Astrocyte of the hippocampus (primary cell): ENCODE results near the gene PAF1.
A peak's percentile ranks its signal among the peaks of the same experiment; 100 is the strongest.

ENCODE experiments used
- DNase-seq: peaks from one replicate; pipeline ENCODE4 v3.0.0; 2011; ENCODE audit warnings: low read depth, low spot score

The PAF1 gene

GRCh38 chr19:39417463-39418181, 26.7 kb upstream of the PAF1 start:
- DNase-seq: no peak

- DNase-seq: no peak
These were observed 25.5 kb upstream of the PAF1 start for GRCh38 chr19:39416152-39417120.

GRCh38 chr19:39415111-39416046, 24.5 kb upstream of the PAF1 start:
- DNase-seq: no peak

- DNase-seq: peak; percentile 55
These were observed 23.2 kb upstream of the PAF1 start for GRCh38 chr19:39413911-39414608.

GRCh38 chr19:39413272-39413910, 22.5 kb upstream of the PAF1 start:
- peak; percentile 86 for DNase-seq

GRCh38 chr19:39412867-39413271, 22.0 kb upstream of the PAF1 start:
- no peak for DNase-seq

- peak; percentile 99 for DNase-seq
These were observed 21.4 kb upstream of the PAF1 start, which contains the start of gene PLEKHG2 for GRCh38 chr19:39412100-39412866. Gene PLEKHG2, plus strand, starts transcription at chr19:39412669. Its CDS starts 1,418 bp downstream, at chr19:39414087.

GRCh38 chr19:39411832-39412099, 20.9 kb upstream of the PAF1 start:
- DNase-seq: peak; percentile 94

- DNase-seq: peak; percentile 53
These were observed 20.4 kb upstream of the PAF1 start for GRCh38 chr19:39411081-39411831.

GRCh38 chr19:39410831-39411080, 19.9 kb upstream of the PAF1 start:
- peak; percentile 17 for DNase-seq

GRCh38 chr19:39410017-39410830, 19.3 kb upstream of the PAF1 start:
- peak; percentile 89 for DNase-seq

- DNase-seq: peak; percentile 87
These were observed 18.5 kb upstream of the PAF1 start for GRCh38 chr19:39409208-39410016.

GRCh38 chr19:39408392-39409207, 17.7 kb upstream of the PAF1 start:
- DNase-seq: peak; percentile 39

- DNase-seq: peak; percentile 48
These were observed 16.9 kb upstream of the PAF1 start for GRCh38 chr19:39407660-39408391.

GRCh38 chr19:39407410-39407659, 16.4 kb upstream of the PAF1 start:
- no peak for DNase-seq

GRCh38 chr19:39406656-39407409, 15.9 kb upstream of the PAF1 start, which contains the start of gene ZFP36:
Gene ZFP36, plus strand, starts transcription at chr19:39406847. Its CDS starts 58 bp downstream, at chr19:39406905.
- DNase-seq: peak; percentile 90
